Caco-2 (cell line): ENCODE data around the gene RNF130. TPM values are rescaled to one million over a fixed set of nuclear protein-coding genes. Genes with fewer than 3 reads are reported as not detected.

ENCODE experiments used
- BruUV-seq: library from RNA; stranded (reverse); fragments of 400-500 nt; replicated peaks from 2 replicates; lab custom pipeline; 2021; lab: Mats Ljungman, UMichigan
- CTCF ChIA-PET: fragments of 300-600 bp; sonication (Branson Sonifier 250); formaldehyde crosslinking; loops from one replicate; lab custom pipeline; 2022; ENCODE audit warnings: antibody characterized with exemption; lab: Charles Lee
- POLR2A ChIA-PET: fragments of 300-600 bp; sonication (Branson Sonifier 250); formaldehyde crosslinking; loops from one replicate; lab custom pipeline; 2022; ENCODE audit warnings: antibody characterized with exemption; lab: Charles Lee
- DNase-seq, 2 experiments: peaks; one replicate each; pipeline versions ENCODE4 v3.0.0 to v3.0.0-alpha.2; 2020 to 2022
- H3K27me3 ChIP-seq: replicated peaks from 2 replicates; pipeline ENCODE4 v1.6.0; 2011; ENCODE audit warnings: low read length; ENCODE audit not compliant: control insufficient read depth, insufficient read depth
- H3K36me3 ChIP-seq: 2 replicates; pipeline ENCODE4 v1.5.1; 2011; ENCODE audit warnings: low read length; ENCODE audit not compliant: control insufficient read depth, insufficient read depth
- H3K4me1 ChIP-seq: fragments of 250-450 bp; sonication (Bioruptor Pico); 2 replicates; pipeline ENCODE4 v1.5.1; 2020; ENCODE audit warnings: mild to moderate bottlenecking
- H3K4me3 ChIP-seq: 2 replicates; pipeline ENCODE4 v1.5.1; 2011; ENCODE audit warnings: low read depth, mild to moderate bottlenecking, control low read depth, low read length
- H3K9me3 ChIP-seq: fragments of 250-450 bp; sonication (Bioruptor Pico); 2 replicates; pipeline ENCODE4 v1.5.1; 2020; ENCODE audit warnings: mild to moderate bottlenecking, moderate library complexity
- H3K27ac Mint-ChIP-seq: one replicate; pipeline ENCODE4 v1.8.0; 2022; ENCODE audit warnings: mixed read lengths; ENCODE audit not compliant: unreplicated experiment
- H3K27me3 Mint-ChIP-seq: one replicate; pipeline ENCODE4 v1.8.0; 2022; ENCODE audit warnings: mixed read lengths; ENCODE audit not compliant: insufficient read depth, unreplicated experiment
- H3K36me3 Mint-ChIP-seq: one replicate; pipeline ENCODE4 v1.8.0; 2022; ENCODE audit warnings: mild to moderate bottlenecking, mixed read lengths; ENCODE audit not compliant: insufficient read depth, unreplicated experiment
- H3K4me1 Mint-ChIP-seq: one replicate; pipeline ENCODE4 v1.8.0; 2022; ENCODE audit warnings: low read depth, mixed read lengths; ENCODE audit not compliant: unreplicated experiment
- H3K4me3 Mint-ChIP-seq: one replicate; pipeline ENCODE4 v1.8.0; 2022; ENCODE audit warnings: mild to moderate bottlenecking, moderate library complexity, mixed read lengths; ENCODE audit not compliant: unreplicated experiment
- H3K9me3 Mint-ChIP-seq: one replicate; pipeline ENCODE4 v1.8.0; 2022; ENCODE audit warnings: mixed read lengths; ENCODE audit not compliant: unreplicated experiment
- CTCF ChIP-seq, 2 experiments: fragments of 200-600 bp in 1 of 2; IDR thresholded peaks; 1 replicate in 1 of 2; 2 replicates in 1 of 2; pipeline versions ENCODE4 v1.5.1 to v1.8.0; 2011 to 2022; ENCODE audit warnings: antibody characterized with exemption in 1 of 2, control low read depth in 1 of 2, inconsistent platforms in 1 of 2, low read depth in 1 of 2, low read length in 1 of 2, mild to moderate bottlenecking in 1 of 2, moderate library complexity in 1 of 2; ENCODE audit not compliant: insufficient read depth in 1 of 2, severe bottlenecking in 1 of 2, unreplicated experiment in 1 of 2
- intact Hi-C: fragments of 100-400 bp; cut with micrococcal nuclease; formaldehyde crosslinking; loops from one replicate; pipeline ENCODE4 v1.10.0; 2022; ENCODE audit not compliant: unreplicated experiment
- total RNA-seq: library from RNA; stranded (reverse); gene quantifications from 2 replicates; pipeline ENCODE4 v1.2.3, GENCODE V29; 2022

The RNF130 gene
- total RNA-seq, 1 experiment from 2014 or later, result 34.5 TPM

- TF ChIP-seq CTCF (IDR thresholded peaks at IDR 0.05; ENCODE audit: insufficient read depth in 1 of 2, low read depth in 1 of 2, low read length in 1 of 2, severe bottlenecking in 1 of 2, unreplicated experiment in 1 of 2), result no peak
- no peaks in the 10 kb centered on the region for H3K36me3 Mint-ChIP-seq
- Histone ChIP-seq H3K9me3 (no peaks in the 10 kb centered on the region), H3K36me3 (no peaks in the 10 kb centered on the region), H3K4me3 (no peak overlapping the region), H3K4me1 (no peaks in the 10 kb centered on the region), H3K27me3 (no peaks in the 10 kb centered on the region; the same call in 1 of the 2 replicates)
- H3K4me1 Mint-ChIP-seq, result no peaks in the 10 kb centered on the region
- no peaks in the 10 kb centered on the region for H3K9me3 Mint-ChIP-seq
- intact Hi-C loops, result no loop called here
- POLR2A ChIA-PET, result no interaction called here
- no peak overlapping the region for H3K27ac Mint-ChIP-seq
- DNase-seq, result no peak
- no peaks in the 10 kb centered on the region for H3K27me3 Mint-ChIP-seq
- BruUV-seq, result no TSS peak
- CTCF ChIA-PET, result no interaction called here
- no peak overlapping the region for H3K4me3 Mint-ChIP-seq
Observed at GRCh38 chr5:180096616-180097015, 25.1 kb upstream of the RNF130 start.

- no TSS peak for BruUV-seq
- Histone ChIP-seq H3K27me3 (no peaks in the 10 kb centered on the region), H3K4me3 (no peak overlapping the region), H3K9me3 (no peaks in the 10 kb centered on the region), H3K36me3 (no peaks in the 10 kb centered on the region), H3K4me1 (no peaks in the 10 kb centered on the region)
- H3K36me3 Mint-ChIP-seq, result no peaks in the 10 kb centered on the region
- ChIA-PET CTCF (no interaction called here), POLR2A (no interaction called here)
- TF ChIP-seq CTCF (IDR thresholded peaks at IDR 0.05; ENCODE audit: insufficient read depth in 1 of 2, low read depth in 1 of 2, low read length in 1 of 2, severe bottlenecking in 1 of 2, unreplicated experiment in 1 of 2), result no peak
- DNase-seq, result no peak
- no peaks in the 10 kb centered on the region for H3K27me3 Mint-ChIP-seq
- H3K4me1 Mint-ChIP-seq, result no peaks in the 10 kb centered on the region
- H3K9me3 Mint-ChIP-seq, result no peaks in the 10 kb centered on the region
- peak overlapping the region; percentile 42 for H3K27ac Mint-ChIP-seq
- intact Hi-C loops, result no loop called here
- H3K4me3 Mint-ChIP-seq, result no peak overlapping the region
Observed at GRCh38 chr5:180095545-180095944, 24.0 kb upstream of the RNF130 start.

- CTCF ChIA-PET, result no interaction called here
Observed at GRCh38 chr5:180093651-180094382, 22.3 kb upstream of the RNF130 start.

More at GRCh38 chr5:180093651-180094382, 22.3 kb upstream of the RNF130 start:
- Mint-ChIP-seq H3K27ac (no peak overlapping the region), H3K36me3 (no peaks in the 10 kb centered on the region), H3K4me3 (no peak overlapping the region), H3K27me3 (no peaks in the 10 kb centered on the region), H3K9me3 (no peaks in the 10 kb centered on the region), H3K4me1 (no peaks in the 10 kb centered on the region)
- BruUV-seq, result no TSS peak
- Histone ChIP-seq H3K36me3 (no peaks in the 10 kb centered on the region), H3K4me3 (no peak overlapping the region), H3K4me1 (0 out of 2 replicates have a peak, but pooled peaks cover 3% of the 10 kb centered on the region), H3K27me3 (no peaks in the 10 kb centered on the region), H3K9me3 (no peaks in the 10 kb centered on the region)
- no peak for TF ChIP-seq CTCF (IDR thresholded peaks at IDR 0.05; ENCODE audit: insufficient read depth in 1 of 2, low read depth in 1 of 2, low read length in 1 of 2, severe bottlenecking in 1 of 2, unreplicated experiment in 1 of 2)
- no peak for DNase-seq
- POLR2A ChIA-PET, result no interaction called here
- intact Hi-C loops, result no loop called here
